NT2/D1 (cell line): ENCODE results near the gene ASPG.

Experiments used
- DNase-seq: peaks from one replicate; pipeline ENCODE4 v3.0.0-alpha.2; 2011; ENCODE audit warnings: low read depth, low spot score
- H3K27me3 ChIP-seq: 2 replicates; pipeline ENCODE4 v1.6.0; 2011; ENCODE audit warnings: mild to moderate bottlenecking; ENCODE audit not compliant: insufficient read length, insufficient read depth
- H3K36me3 ChIP-seq: 2 replicates; pipeline ENCODE4 v1.6.1; 2011; ENCODE audit warnings: mild to moderate bottlenecking, low read length, mixed read lengths; ENCODE audit not compliant: insufficient read depth, insufficient read length
- H3K4me1 ChIP-seq: 2 replicates; pipeline ENCODE4 v1.5.1; 2011; ENCODE audit not compliant: insufficient read depth, insufficient read length
- H3K4me3 ChIP-seq: 2 replicates; pipeline ENCODE4 v1.5.1; 2011; ENCODE audit warnings: low read depth; ENCODE audit not compliant: insufficient read length
- H3K9ac ChIP-seq: 2 replicates; pipeline ENCODE4 v1.6.0; 2011; ENCODE audit warnings: low read depth; ENCODE audit not compliant: insufficient read length
- H3K9me3 ChIP-seq: 2 replicates; pipeline ENCODE4 v1.5.1; 2011; ENCODE audit warnings: mild to moderate bottlenecking, low read length; ENCODE audit not compliant: insufficient read depth
- SUZ12 ChIP-seq: IDR thresholded peaks from 2 replicates; pipeline ENCODE4 v1.6.1; 2011; ENCODE audit not compliant: insufficient read length, insufficient read depth; ENCODE audit errors: extremely low read depth
- YY1 ChIP-seq: IDR thresholded peaks from 2 replicates; pipeline ENCODE4 v1.6.1; 2011; ENCODE audit not compliant: insufficient read length, insufficient read depth
- ZNF274 ChIP-seq: IDR thresholded peaks from 2 replicates; pipeline ENCODE4 v1.6.1; 2011; ENCODE audit warnings: mild to moderate bottlenecking, low read depth, low read length

ASPG gene

GRCh38 chr14:104146651-104147345 is 61.3 kb downstream of the ASPG start:
- no peak for TF ChIP-seq YY1
- no peak for TF ChIP-seq SUZ12
- no peak for TF ChIP-seq ZNF274
- Histone ChIP-seq H3K9me3 (no peaks in the 10 kb centered on the region), H3K4me1 (peaks cover 29% of the 10 kb centered on the region), H3K27me3 (no peaks in the 10 kb centered on the region), H3K4me3 (no peak overlapping the region), H3K36me3 (peaks cover 5% of the 10 kb centered on the region), H3K9ac (no peak overlapping the region)
- DNase-seq, result no peak

- no peaks in the 10 kb centered on the region for H3K9me3 ChIP-seq
- H3K9ac ChIP-seq, result peak overlapping the region; percentile 32
- DNase-seq, result no peak
- no peaks in the 10 kb centered on the region for H3K27me3 ChIP-seq
- H3K4me3 ChIP-seq, result no peak overlapping the region
- TF ChIP-seq SUZ12 (no peak), YY1 (no peak), ZNF274 (no peak)
- peaks cover 26% of the 10 kb centered on the region for H3K4me1 ChIP-seq
- H3K36me3 ChIP-seq, result peaks cover 8% of the 10 kb centered on the region
These were observed 62.0 kb downstream of the ASPG start for GRCh38 chr14:104147346-104148125.

- TF ChIP-seq SUZ12 (no peak), YY1 (no peak), ZNF274 (no peak)
- Histone ChIP-seq H3K4me3 (no peak overlapping the region), H3K36me3 (peaks cover 14% of the 10 kb centered on the region), H3K9ac (peak overlapping the region; percentile 67), H3K4me1 (peaks cover 22% of the 10 kb centered on the region), H3K27me3 (no peaks in the 10 kb centered on the region), H3K9me3 (no peaks in the 10 kb centered on the region)
- DNase-seq, result no peak
These were observed 63.2 kb downstream of the ASPG start for GRCh38 chr14:104148433-104149277.

GRCh38 chr14:104149278-104149595 is 63.7 kb downstream of the ASPG start:
- no peak for DNase-seq
- Histone ChIP-seq H3K4me3 (no peak overlapping the region), H3K9me3 (no peaks in the 10 kb centered on the region), H3K36me3 (peaks cover 14% of the 10 kb centered on the region), H3K4me1 (peaks cover 22% of the 10 kb centered on the region), H3K9ac (peak overlapping the region; percentile 67), H3K27me3 (no peaks in the 10 kb centered on the region)
- TF ChIP-seq ZNF274 (no peak), SUZ12 (no peak), YY1 (no peak)

- H3K4me3 ChIP-seq, result no peak overlapping the region
- H3K4me1 ChIP-seq, result peaks cover 22% of the 10 kb centered on the region
- TF ChIP-seq SUZ12, result no peak
- no peak for DNase-seq
- H3K27me3 ChIP-seq, result no peaks in the 10 kb centered on the region
- peak overlapping the region; percentile 67 for H3K9ac ChIP-seq
- H3K9me3 ChIP-seq, result no peaks in the 10 kb centered on the region
- H3K36me3 ChIP-seq, result peaks cover 14% of the 10 kb centered on the region
These were observed 64.2 kb downstream of the ASPG start for GRCh38 chr14:104149617-104150135.

GRCh38 chr14:104150136-104151025 is 64.9 kb downstream of the ASPG start:
- Histone ChIP-seq H3K36me3 (peaks cover 14% of the 10 kb centered on the region), H3K9ac (peak overlapping the region; percentile 72), H3K4me1 (peaks cover 22% of the 10 kb centered on the region), H3K9me3 (no peaks in the 10 kb centered on the region), H3K4me3 (no peak overlapping the region), H3K27me3 (no peaks in the 10 kb centered on the region)
- TF ChIP-seq YY1, result no peak
- TF ChIP-seq ZNF274, result no peak
- no peak for TF ChIP-seq SUZ12
- no peak for DNase-seq
